ENCODE data around the gene KDM5B. TPM values are rescaled to one million over a fixed set of nuclear protein-coding genes. Genes with fewer than 3 reads are reported as not detected.

KDM5B gene
- total RNA-seq, 1 donor from 2014 or later = 126 TPM

GRCh38 chr1:202691816-202692215 lies 116.4 kb downstream of the KDM5B start:
- Mint-ChIP-seq H3K36me3 (ENCODE audit: low read depth) (no peaks in the 10 kb centered on the region), H3K4me1 (ENCODE audit: low read depth) (no peaks in the 10 kb centered on the region), H3K9me3 (ENCODE audit: low read depth) (no peaks in the 10 kb centered on the region), H3K27me3 (ENCODE audit: low read depth) (peaks cover 71% of the 10 kb centered on the region), H3K4me3 (ENCODE audit: unreplicated experiment) (no peak overlapping the region), H3K27ac (ENCODE audit: unreplicated experiment) (no peak overlapping the region)
- TF ChIP-seq CTCF (IDR thresholded peaks at IDR 0.05) = no peak
- no peak for DNase-seq (ENCODE audit: low spot score)

DNA sequence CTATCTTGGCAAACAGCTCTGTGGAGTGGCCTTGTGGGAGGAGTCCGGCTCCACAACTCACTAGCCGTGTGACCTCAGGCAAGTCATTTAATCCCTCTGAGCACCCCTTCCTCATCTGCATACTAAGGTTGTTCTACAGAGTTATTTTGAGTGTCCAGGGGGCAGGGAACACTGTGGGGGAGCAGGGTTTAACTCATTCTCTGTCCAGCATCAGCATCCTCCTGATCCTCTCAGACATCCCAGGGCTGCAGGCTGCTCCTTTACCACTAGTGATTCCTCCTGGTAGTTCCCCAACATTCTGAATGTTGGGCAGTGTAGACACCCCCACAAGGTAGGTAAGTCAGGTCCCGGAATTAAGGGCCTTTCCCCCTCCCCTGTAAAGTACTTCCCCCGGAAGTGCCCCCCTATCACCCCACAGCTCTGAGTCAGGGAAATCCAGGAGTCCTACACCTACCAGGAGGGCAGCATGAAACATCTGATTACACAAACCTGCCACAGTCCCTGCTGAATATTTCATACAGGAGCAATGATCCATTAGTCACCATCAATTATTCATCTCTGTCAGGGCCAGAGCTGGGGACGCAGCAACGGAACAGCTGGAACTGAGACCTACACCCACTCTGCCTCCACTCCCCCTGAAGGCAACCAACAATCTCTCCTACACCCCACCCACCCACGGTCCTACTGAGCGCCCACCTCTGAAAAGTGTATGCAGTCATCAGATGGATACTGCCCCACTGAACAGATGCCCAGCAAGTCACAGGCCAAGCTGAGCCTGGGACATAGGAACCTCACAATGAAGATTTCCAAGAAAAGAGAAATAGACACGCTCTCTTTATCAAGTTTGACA lies 118.5 kb downstream of the KDM5B start:
- peaks cover 2% of the 10 kb centered on the region for H3K36me3 Mint-ChIP-seq (ENCODE audit: low read depth)
- H3K9me3 Mint-ChIP-seq (ENCODE audit: low read depth) = no peaks in the 10 kb centered on the region
- no peak for DNase-seq (ENCODE audit: low spot score)
- peaks cover 70% of the 10 kb centered on the region for H3K27me3 Mint-ChIP-seq (ENCODE audit: low read depth)
- H3K27ac Mint-ChIP-seq (ENCODE audit: unreplicated experiment) = no peak overlapping the region
- TF ChIP-seq CTCF (IDR thresholded peaks at IDR 0.05) = no peak
- H3K4me3 Mint-ChIP-seq (ENCODE audit: unreplicated experiment) = no peak overlapping the region
- no peaks in the 10 kb centered on the region for H3K4me1 Mint-ChIP-seq (ENCODE audit: low read depth)

DNA sequence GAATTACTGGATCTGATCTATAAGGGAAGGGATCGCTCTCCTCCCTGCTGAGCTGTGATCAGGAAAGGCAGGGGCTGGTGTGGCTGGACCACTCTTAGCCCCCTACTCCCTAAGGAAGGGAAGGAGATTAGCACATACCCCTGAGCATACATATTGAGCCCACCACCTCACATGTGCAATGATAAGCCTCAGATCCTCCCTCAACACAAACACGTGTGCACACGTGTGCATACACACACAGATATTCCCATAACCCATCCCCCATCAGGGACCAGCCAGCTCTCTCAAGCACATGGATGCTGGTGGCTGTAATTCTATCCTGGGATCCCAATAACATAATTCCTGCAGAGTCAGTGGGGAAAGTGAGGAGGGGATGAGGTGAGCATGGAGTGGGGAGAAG lies 119.1 kb downstream of the KDM5B start:
- DNase-seq (ENCODE audit: low spot score) = no peak
- no peak for TF ChIP-seq CTCF (IDR thresholded peaks at IDR 0.05)
- peaks cover 72% of the 10 kb centered on the region for H3K27me3 Mint-ChIP-seq (ENCODE audit: low read depth)
- H3K4me1 Mint-ChIP-seq (ENCODE audit: low read depth) = no peaks in the 10 kb centered on the region
- no peaks in the 10 kb centered on the region for H3K9me3 Mint-ChIP-seq (ENCODE audit: low read depth)
- H3K4me3 Mint-ChIP-seq (ENCODE audit: unreplicated experiment) = no peak overlapping the region
- no peak overlapping the region for H3K27ac Mint-ChIP-seq (ENCODE audit: unreplicated experiment)
- peaks cover 2% of the 10 kb centered on the region for H3K36me3 Mint-ChIP-seq (ENCODE audit: low read depth)

- H3K9me3 Mint-ChIP-seq (ENCODE audit: low read depth) = no peaks in the 10 kb centered on the region
- no peak overlapping the region for H3K27ac Mint-ChIP-seq (ENCODE audit: unreplicated experiment)
- H3K4me1 Mint-ChIP-seq (ENCODE audit: low read depth) = no peaks in the 10 kb centered on the region
- H3K36me3 Mint-ChIP-seq (ENCODE audit: low read depth) = peaks cover 2% of the 10 kb centered on the region
- no peak for DNase-seq (ENCODE audit: low spot score)
- peaks cover 74% of the 10 kb centered on the region for H3K27me3 Mint-ChIP-seq (ENCODE audit: low read depth)
- TF ChIP-seq CTCF (IDR thresholded peaks at IDR 0.05) = no peak
- H3K4me3 Mint-ChIP-seq (ENCODE audit: unreplicated experiment) = no peak overlapping the region
Measured at GRCh38 chr1:202688401-202688800, 119.8 kb downstream of the KDM5B start.

GRCh38 chr1:202687798-202688197 lies 120.4 kb downstream of the KDM5B start:
- TF ChIP-seq CTCF (IDR thresholded peaks at IDR 0.05) = no peak
- H3K4me1 Mint-ChIP-seq (ENCODE audit: low read depth) = peaks cover 4% of the 10 kb centered on the region
- H3K9me3 Mint-ChIP-seq (ENCODE audit: low read depth) = no peaks in the 10 kb centered on the region
- H3K27ac Mint-ChIP-seq (ENCODE audit: unreplicated experiment) = no peak overlapping the region
- H3K4me3 Mint-ChIP-seq (ENCODE audit: unreplicated experiment) = no peak overlapping the region
- H3K36me3 Mint-ChIP-seq (ENCODE audit: low read depth) = peaks cover 2% of the 10 kb centered on the region
- peaks cover 78% of the 10 kb centered on the region for H3K27me3 Mint-ChIP-seq (ENCODE audit: low read depth)
- no peak for DNase-seq (ENCODE audit: low spot score)

Measured in chondrocyte (in vitro differentiated cells).